Osteocyte (in vitro differentiated cells): ENCODE results near the gene HIBADH. TPM values are rescaled to one million over a fixed set of nuclear protein-coding genes. Genes with fewer than 3 reads are reported as not detected.
"Not testable (repeated sequence)": the region's sequence is repeated elsewhere in the genome, so short reads cannot be mapped to it uniquely, and the experiment has no call there.

Experiments
- DNase-seq: peaks from one replicate; pipeline ENCODE4 v3.0.0; 2021; ENCODE audit warnings: mixed read lengths; ENCODE audit not compliant: unreplicated experiment; ENCODE audit errors: extremely low spot score
- H3K27ac Mint-ChIP-seq: one replicate; pipeline ENCODE4 v1.8.0; 2021; ENCODE audit warnings: mild to moderate bottlenecking, mixed read lengths; ENCODE audit not compliant: unreplicated experiment
- H3K27me3 Mint-ChIP-seq: one replicate; pipeline ENCODE4 v1.8.0; 2021; ENCODE audit warnings: mixed read lengths; ENCODE audit not compliant: unreplicated experiment
- H3K36me3 Mint-ChIP-seq: one replicate; pipeline ENCODE4 v1.8.0; 2021; ENCODE audit warnings: mixed read lengths; ENCODE audit not compliant: unreplicated experiment
- H3K4me1 Mint-ChIP-seq: one replicate; pipeline ENCODE4 v1.8.0; 2021; ENCODE audit warnings: mixed read lengths; ENCODE audit not compliant: unreplicated experiment
- H3K4me3 Mint-ChIP-seq: one replicate; pipeline ENCODE4 v1.8.0; 2021; ENCODE audit warnings: mild to moderate bottlenecking, moderate library complexity, mixed read lengths; ENCODE audit not compliant: unreplicated experiment
- H3K9me3 Mint-ChIP-seq: one replicate; pipeline ENCODE4 v1.8.0; 2021; ENCODE audit warnings: mixed read lengths; ENCODE audit not compliant: unreplicated experiment
- total RNA-seq: library from RNA; stranded (reverse); gene quantifications from 2 replicates; pipeline ENCODE4 v1.2.1, GENCODE V29; 2021
- TF ChIP-seq, protein P1 (sequence below): fragments of 200-600 bp; sonication (generic); IDR thresholded peaks from 2 replicates; pipeline ENCODE4 v1.5.0; 2021; ENCODE audit warnings: antibody characterized with exemption, mild to moderate bottlenecking, moderate library complexity

Gene HIBADH
- total RNA-seq, 1 donor from 2014 or later: 31.9 TPM

DNA sequence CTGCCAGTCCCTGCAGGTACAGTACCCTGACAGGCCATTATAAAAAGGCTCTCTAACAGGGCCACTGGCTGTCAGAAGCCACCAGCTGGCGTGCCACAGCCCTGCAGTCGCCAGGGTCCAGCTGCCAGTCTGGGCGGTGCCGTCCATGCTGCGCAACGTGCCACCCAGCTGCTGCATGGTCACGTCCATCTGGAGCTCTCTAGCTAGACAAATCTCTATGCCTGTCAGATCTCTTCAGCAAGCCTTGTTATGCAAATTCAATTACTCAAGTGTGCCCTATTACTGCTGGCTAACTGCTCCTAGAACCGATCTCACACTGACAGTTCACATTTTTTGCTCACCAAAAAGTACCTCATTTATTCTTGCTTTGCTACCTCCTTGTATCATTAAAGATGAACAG is 75.9 kb downstream of the HIBADH start:
- TF ChIP-seq, protein P1, sequence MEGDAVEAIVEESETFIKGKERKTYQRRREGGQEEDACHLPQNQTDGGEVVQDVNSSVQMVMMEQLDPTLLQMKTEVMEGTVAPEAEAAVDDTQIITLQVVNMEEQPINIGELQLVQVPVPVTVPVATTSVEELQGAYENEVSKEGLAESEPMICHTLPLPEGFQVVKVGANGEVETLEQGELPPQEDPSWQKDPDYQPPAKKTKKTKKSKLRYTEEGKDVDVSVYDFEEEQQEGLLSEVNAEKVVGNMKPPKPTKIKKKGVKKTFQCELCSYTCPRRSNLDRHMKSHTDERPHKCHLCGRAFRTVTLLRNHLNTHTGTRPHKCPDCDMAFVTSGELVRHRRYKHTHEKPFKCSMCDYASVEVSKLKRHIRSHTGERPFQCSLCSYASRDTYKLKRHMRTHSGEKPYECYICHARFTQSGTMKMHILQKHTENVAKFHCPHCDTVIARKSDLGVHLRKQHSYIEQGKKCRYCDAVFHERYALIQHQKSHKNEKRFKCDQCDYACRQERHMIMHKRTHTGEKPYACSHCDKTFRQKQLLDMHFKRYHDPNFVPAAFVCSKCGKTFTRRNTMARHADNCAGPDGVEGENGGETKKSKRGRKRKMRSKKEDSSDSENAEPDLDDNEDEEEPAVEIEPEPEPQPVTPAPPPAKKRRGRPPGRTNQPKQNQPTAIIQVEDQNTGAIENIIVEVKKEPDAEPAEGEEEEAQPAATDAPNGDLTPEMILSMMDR: no peak
- Mint-ChIP-seq H3K27ac (no peak overlapping the region), H3K36me3 (peaks cover 21% of the 10 kb centered on the region), H3K4me1 (peaks cover 24% of the 10 kb centered on the region), H3K4me3 (no peak overlapping the region), H3K9me3 (peaks cover 3% of the 10 kb centered on the region), H3K27me3 (no peaks in the 10 kb centered on the region)
- no peak for DNase-seq

DNA sequence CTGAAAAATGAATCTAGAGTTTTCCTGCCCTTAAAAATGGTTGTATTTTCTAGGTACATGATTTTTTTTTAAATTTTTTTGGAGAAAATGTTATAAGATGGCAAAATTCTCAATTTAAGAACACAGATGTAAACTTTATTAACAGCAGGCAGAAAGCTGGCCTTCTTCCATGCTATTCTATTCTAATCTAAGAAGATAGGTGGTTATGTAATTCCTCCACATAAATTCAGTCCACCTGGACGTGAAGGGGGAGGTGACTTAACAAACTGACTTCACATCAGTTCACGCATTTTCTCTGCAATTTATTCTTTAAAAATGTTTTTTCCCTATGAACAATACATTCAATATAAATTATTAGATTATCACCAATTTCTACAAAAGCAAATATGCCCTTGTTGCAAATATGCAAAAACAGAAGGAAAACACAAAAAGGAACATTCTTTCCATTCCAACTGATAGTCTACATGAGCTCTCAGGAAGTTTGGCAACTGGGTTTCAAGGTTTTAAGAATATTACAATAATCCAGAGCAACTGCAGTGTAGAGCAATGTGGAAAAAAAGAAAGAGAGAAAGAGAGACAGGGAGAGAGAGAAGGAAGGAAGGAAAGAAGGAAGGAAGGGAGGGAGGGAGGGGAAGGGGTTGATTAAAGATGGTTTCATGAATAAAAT is 76.8 kb downstream of the HIBADH start:
- no peak overlapping the region for H3K4me3 Mint-ChIP-seq
- H3K27me3 Mint-ChIP-seq: no peaks in the 10 kb centered on the region
- H3K36me3 Mint-ChIP-seq: peaks cover 18% of the 10 kb centered on the region
- TF ChIP-seq, protein P1: peak; percentile 12
- H3K4me1 Mint-ChIP-seq: peaks cover 24% of the 10 kb centered on the region
- H3K9me3 Mint-ChIP-seq: peaks cover 3% of the 10 kb centered on the region
- DNase-seq: no peak
- H3K27ac Mint-ChIP-seq: peak overlapping the region; percentile 60

DNA sequence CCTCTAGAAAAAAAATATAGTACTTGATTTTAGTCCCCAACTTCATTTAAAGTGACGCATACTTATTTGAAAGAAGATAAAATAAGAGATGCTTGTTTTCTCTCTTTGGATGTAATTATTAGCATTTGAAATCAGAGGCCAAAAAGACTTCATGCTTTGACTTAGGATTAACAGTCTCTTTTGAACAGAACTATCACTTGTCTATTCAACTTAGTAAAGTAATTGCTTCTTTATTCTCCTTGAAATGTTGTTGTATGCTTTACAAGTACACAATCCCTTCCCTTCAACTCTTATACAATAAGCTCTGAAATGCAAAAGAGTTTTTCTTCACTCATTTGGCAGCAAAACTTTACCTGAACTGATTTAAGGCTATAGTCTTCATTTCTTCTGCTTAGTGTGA is 80.8 kb downstream of the HIBADH start:
- no peak for DNase-seq
- Mint-ChIP-seq H3K27ac (no peak overlapping the region), H3K4me1 (peaks cover 17% of the 10 kb centered on the region), H3K27me3 (no peaks in the 10 kb centered on the region), H3K4me3 (no peak overlapping the region), H3K36me3 (peaks cover 9% of the 10 kb centered on the region), H3K9me3 (peaks cover 3% of the 10 kb centered on the region)
- TF ChIP-seq, protein P1: no peak

DNA sequence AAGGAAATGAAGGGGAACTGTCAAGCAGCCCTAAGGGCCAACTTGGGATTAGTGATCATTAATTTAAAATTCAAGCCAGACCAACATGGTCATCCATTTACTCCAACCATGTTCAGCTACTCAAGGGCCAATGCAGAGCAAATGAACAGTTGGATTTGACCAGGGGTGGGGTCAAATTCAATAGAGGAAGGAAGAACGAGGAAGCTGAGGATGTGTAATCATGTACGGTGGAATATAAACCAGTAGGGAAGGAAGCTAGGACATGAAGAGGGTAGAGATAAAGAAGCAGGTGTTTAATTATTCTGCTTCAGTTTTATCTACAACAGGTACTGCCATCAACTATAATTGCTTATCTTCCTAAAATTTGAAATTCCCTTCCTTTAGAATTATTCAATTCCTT is 81.6 kb downstream of the HIBADH start:
- Mint-ChIP-seq H3K27me3 (no peaks in the 10 kb centered on the region), H3K9me3 (peaks cover 3% of the 10 kb centered on the region), H3K27ac (no peak overlapping the region), H3K4me1 (peaks cover 9% of the 10 kb centered on the region), H3K4me3 (no peak overlapping the region), H3K36me3 (peaks cover 9% of the 10 kb centered on the region)
- TF ChIP-seq, protein P1: no peak
- no peak for DNase-seq

DNA sequence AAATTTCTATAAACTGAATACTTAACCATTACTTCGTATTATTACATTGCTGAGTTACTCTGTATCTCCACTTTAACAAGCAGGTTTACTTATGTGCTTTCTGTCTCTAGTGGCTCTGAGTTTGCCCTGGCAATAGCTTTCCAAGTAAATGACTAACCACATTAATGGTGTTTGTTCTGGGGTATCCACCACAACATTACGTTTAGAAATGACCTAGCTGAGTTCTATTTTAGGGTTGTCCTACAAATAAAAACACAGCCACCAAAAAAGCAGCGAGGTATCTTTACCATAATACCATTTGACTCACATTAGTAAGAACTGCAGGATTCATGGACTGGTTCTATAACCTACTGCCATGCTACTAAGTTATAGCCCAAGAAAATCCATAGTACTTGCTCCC is 83.1 kb downstream of the HIBADH start:
- Mint-ChIP-seq H3K36me3 (peaks cover 7% of the 10 kb centered on the region), H3K9me3 (peaks cover 3% of the 10 kb centered on the region), H3K27ac (no peak overlapping the region), H3K4me3 (no peak overlapping the region), H3K4me1 (no peaks in the 10 kb centered on the region), H3K27me3 (no peaks in the 10 kb centered on the region)
- TF ChIP-seq, protein P1: no peak
- DNase-seq: no peak

DNA sequence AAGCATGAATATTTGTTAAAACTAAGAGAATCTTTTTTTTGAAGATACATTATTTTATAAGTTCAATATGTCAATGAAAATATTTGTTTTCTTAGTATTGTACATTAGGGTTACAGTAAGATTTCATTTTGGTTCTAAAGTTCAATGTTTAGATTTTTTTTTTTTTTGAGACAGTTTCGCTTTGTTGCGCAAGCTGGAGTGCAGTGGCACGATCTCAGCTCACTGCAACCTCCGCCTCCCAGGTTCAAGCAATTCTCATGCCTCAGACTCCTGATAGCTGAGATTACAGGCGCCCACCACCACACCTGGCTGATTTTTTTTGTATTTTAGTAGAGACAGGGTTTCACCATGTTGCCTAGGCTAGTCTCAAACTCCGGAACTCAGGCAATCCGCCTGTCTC is 84.5 kb downstream of the HIBADH start:
- not testable (repeated sequence) for H3K27ac Mint-ChIP-seq

More for the DNA sequence above, 84.5 kb downstream of the HIBADH start:
- H3K27me3 Mint-ChIP-seq, H3K4me1 Mint-ChIP-seq, DNase-seq, H3K9me3 Mint-ChIP-seq, H3K4me3 Mint-ChIP-seq, H3K36me3 Mint-ChIP-seq: not testable (repeated sequence)
